IPS-NIHi11 (cell line): Measurements from ENCODE around the gene DRAP1.
"Not testable (repeated sequence)": the region's sequence is repeated elsewhere in the genome, so short reads cannot be mapped to it uniquely, and the experiment has no call there.

ENCODE experiments used
- DNase-seq: peaks from one replicate; pipeline ENCODE4 v3.0.0; 2012; ENCODE audit warnings: mixed read lengths, low spot score

The DRAP1 gene

DNA sequence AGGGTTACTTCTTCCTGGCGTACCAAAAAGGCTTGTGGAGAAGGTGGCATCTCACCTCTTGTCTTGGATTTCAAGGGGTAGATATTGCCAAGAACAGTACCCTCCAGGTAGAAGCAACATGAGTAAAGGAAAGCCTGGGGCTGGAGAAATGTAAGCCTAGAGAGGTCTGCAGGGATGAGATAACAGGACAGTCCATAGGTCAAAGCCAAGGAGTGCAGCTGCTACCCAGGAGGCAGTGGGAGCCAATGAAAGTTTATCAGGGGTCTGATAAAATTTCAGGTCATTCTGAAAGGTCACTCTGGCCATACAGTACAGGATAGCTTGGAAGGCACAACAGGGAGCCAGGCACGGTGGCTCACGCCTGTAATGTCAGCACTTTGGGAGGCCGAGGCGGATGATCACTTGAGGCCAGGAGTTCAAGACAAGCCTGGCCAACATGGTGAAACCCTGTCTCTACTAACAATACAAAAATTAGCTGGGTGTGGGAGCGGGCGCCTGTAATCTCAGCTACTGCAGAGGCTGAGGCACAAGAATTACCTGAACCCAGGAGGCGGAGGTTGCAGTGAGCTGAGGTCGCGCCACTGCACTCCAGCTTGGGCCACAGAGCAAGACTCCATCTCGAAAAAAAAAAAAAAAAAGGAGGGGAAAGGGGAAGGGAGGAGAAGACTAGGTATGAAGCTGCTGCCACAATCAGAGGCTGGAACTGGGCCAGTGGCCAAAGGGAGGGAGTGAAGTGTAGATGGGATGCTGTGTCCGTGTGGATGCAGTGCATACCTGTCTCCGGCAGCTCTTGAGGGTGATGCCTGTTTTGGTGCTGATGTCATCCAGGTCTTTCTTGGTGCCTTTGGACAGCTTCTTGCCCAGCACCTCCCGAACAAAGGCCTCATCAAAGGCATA, 32.2 kb upstream of the DRAP1 start:
- DNase-seq: no peak

DNA sequence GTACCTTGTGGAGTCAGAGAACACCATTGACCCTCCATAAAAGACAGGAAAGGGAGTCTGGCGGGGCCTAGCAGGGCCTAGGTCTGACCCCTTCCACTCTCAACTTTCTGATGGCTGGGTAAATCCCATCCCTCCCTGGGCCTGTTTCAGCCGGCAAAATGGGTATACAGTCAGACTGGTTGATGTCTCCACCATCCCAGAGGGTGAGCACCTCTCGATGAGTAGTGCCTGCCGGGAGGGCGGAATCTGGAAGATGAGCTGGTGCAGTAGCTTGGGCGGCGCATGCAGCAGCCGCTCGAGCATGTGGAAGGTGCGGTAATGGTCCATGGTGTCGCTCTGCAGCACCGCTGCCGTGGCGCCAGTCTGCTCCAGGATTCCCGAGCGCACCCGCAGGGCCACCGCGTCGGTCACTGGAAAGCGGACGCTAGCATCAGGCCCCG, 31.5 kb upstream of the DRAP1 start:
- peak; percentile 66 for DNase-seq

GRCh38 chr11:65888163-65888814, 30.9 kb upstream of the DRAP1 start, which contains the start of gene FIBP:
FIBP (minus strand) TSS chr11:65888471; CDS start chr11:65888418, 53 bp downstream.
- DNase-seq: peak; percentile 94

DNA sequence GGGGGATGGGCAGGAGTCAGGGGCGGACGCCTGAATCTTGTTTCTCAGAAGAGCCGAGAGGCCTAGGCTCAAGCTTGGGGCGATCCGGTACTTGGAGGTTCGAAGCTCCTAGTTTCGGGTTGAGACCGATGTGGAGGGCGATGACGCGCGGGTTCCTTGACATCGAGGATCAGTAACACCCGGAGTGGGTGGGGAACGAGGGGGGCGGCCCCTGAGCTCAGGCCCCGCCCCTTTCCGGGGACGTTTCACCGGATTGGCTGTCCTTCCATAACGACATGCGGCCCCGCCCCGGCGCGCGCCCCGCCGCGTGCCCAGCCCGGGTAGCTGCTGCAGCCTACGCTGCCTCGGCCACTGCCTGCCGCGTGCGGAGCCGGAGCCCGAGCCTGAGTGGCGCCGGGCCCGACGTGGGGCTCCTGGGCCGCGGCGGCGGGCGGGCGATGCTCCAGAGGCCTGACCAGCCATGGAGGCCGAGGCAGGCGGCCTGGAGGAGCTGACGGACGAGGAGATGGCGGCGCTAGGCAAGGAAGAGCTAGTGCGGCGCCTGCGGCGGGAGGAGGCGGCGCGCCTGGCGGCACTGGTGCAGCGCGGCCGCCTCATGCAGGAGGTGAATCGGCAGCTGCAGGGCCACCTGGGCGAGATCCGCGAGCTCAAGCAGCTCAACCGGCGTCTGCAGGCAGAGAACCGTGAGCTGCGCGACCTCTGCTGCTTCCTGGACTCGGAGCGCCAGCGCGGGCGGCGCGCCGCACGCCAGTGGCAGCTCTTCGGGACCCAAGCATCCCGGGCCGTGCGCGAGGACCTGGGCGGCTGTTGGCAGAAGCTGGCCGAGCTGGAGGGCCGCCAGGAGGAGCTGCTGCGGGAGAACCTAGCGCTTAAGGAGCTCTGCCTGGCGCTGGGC, 28.7 kb upstream of the DRAP1 start, which contains the start of gene CCDC85B:
CCDC85B (plus strand) TSS at position 350 of the 895 bp plus-strand sequence; CDS start at position 461, 111 bp downstream.
- peak; percentile 93 for DNase-seq

DNA sequence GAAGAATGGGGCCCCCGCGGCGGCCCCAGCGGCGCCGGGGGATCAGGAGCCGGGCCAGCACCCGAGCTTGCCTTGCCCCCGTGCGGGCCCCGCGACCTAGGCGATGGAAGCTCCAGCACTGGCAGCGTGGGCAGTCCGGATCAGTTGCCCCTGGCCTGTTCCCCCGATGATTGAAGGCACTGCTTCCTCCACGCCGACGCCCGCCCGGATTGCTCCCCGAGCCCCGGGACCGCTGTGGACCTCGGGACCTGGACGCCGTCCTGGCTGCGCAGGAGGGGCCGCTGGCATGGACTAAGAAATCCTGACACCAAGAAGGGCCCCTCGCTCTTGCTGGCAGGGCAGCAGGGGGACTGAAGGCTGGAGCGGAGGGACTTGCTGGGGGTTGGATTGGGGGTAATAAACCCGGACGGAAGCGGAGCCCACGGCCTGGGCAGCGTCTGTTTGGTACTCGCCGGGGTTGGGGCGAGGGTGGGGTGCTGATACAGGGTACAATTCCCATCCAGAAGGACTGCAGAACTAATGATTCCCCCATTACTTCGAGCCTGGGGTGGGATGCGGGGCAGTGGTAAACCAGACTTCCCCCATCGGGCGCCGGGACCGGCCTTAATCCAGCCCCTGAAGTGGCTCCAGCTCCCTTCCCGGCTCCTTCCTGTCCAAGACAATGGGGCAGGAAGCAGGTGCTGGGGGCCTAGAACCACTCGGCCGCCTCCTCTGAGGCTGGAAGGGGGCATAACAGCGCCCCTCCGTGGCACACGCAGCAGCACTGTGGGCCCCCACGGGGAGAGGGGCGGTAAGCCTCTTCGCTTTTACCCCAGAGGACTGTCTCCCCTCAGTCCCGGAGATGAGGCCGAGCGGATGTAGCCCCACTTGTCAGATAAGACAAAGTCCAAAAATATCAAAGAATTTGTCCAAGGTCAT, 27.7 kb upstream of the DRAP1 start:
- DNase-seq: peak; percentile 57

GRCh38 chr11:65892137-65892540, 27.1 kb upstream of the DRAP1 start:
- not testable (repeated sequence) for DNase-seq

DNA sequence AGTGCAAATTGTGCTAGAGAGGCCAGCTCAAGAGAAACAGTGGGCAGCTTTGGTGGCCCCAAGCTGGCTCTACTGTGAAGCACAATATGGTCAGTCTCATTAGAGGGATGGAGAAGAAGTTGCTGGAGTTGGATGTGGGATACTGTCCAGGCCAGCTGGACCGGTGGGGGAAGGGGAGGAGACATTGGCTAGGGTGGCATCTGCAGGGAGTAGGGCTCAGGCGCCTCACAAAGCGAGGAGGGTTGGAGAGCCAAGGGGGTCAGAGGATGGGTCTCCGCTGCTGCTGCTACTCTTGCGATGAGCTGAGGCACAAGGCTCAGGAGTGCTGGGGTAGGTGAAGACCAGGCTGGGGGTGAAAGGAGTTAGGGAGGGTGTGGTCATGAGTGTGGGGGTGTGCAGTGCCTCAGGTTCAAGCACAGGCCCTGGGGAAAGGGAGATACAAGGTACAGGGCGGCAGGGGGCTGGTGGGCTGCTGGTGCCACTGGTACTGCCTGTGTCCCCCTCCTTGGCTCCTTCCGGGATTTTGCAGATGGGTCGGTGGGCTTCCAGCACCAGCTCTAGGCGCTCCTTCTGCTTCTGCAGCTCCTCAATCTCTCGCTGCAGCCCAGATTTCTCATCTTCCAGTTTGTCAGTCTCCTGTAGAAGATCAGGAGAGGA, 26.4 kb upstream of the DRAP1 start:
- no peak for DNase-seq

GRCh38 chr11:65894034-65894591, 25.1 kb upstream of the DRAP1 start:
- DNase-seq: no peak

- no peak for DNase-seq
Measured at GRCh38 chr11:65895482-65895981, 23.7 kb upstream of the DRAP1 start.

GRCh38 chr11:65896034-65896999, 22.9 kb upstream of the DRAP1 start:
- no peak for DNase-seq

DNA sequence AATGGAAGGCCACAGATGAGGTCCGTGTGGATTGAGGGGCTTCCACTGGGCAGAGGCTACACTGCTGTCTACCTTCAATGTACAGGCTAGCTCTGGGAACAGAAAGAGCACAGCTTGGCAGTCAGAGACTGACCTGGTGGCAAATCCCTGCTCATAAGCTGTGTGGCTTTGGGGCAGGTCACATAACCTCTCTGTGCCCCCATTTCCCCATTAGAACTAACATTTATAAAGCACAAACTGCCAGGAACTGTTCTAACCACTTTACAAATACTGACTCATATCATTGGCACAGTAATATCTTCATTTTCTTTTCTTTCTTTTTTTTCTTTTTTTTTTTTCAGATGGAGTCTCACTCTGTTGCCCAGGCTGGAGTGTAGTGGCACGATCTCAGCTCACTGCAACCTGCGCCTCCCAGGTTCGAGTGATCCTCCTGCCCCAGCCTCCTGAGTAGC, 22.2 kb upstream of the DRAP1 start:
- DNase-seq: no peak

GRCh38 chr11:65898656-65899355, 20.4 kb upstream of the DRAP1 start:
- DNase-seq: no peak

GRCh38 chr11:65899356-65900124, 19.7 kb upstream of the DRAP1 start:
- DNase-seq: peak; percentile 64

DNA sequence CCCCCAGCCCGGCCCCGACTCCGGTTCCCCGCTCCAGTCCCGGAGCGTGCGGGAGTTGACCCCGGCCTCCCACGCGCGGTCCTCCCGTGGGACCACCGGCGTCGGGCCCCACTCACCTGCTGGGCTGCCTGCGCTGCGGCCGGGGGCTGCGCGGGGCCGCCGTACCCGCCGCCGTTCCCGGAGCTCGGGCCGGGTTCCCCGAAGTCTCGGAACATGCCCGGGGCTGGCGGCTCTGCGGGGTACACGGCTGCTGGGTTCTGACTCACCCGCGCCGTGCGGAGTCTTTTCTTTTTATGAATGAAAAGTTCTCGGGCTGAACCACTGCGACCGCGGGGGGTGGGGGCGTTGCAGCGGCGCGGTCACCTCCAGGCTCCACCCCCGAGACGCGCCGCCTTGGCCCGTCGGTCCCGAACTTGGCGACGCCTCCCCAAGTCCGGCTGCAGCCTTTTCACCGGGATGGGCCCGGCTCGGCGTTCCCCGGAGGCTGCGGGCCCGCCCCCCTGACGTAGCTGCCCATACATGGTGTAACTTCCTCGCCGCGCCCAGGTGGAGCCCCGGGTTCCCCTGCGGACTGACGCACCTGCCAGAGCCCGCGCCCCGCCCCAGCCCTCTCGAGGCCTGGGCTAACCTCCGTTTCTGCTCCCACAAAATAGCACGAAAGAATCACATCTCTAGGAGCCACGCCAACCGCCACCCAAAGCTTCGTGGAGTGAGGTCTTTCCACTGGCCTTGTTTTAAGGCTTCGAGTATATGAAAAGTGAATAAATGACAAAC, 18.9 kb upstream of the DRAP1 start, which contains the start of gene FOSL1:
FOSL1 (minus strand) TSS at position 264 of the 774 bp plus-strand sequence; CDS start at position 215, 49 bp downstream.
- DNase-seq: peak; percentile 95

DNA sequence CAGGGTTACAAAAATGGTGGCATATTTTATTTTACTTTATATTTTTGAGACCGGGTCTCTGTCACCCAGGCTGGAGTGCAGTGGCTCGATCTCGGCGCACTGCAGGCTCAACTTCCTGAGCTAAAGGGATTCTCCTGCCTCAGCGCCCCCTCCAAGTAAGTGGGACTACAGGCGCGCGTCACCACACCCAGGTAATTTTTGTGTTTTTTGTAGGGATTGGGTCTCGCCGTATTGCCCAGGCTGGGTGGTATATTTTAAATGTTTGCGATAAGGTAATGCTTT, 18.4 kb upstream of the DRAP1 start:
- DNase-seq: no peak

DNA sequence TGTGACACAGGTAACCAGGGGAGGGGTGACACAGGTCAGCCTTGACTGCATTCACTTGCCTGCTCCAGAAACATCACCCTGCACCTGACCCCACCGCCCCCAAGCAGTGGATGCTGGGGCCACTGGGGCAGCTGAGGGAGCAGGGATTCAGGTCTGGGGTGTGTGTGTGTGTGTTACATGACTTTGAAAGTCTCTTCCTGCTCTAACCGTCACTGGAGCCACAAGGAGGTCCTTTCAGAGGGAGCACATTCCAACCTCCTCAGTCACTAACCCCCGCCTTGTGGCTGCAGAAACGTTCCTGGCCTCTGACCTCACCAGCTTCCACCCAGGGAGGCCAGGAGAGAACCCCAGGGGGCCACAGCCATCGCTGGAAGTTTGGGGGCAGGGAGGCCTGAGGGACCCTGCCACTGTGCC, 16.2 kb upstream of the DRAP1 start:
- peak; percentile 55 for DNase-seq
